Measurements from ENCODE around the gene SCAI. TPM values are rescaled to one million over a fixed set of nuclear protein-coding genes. Genes with fewer than 3 reads are reported as not detected.

Gene SCAI
- total RNA-seq, 1 donor from 2014 or later: 5.4 TPM

Other genes with a start within 250 kb of the SCAI start
- gene GOLGA1, start 202.4 kb downstream of the SCAI start, total RNA-seq: 22.3 to 25.0 TPM (median 24.0 TPM) in 3 replicates
- 31.8 to 39.8 TPM (median 35.3 TPM) in 3 replicates for gene PPP6C, start 46.3 kb upstream of the SCAI start, total RNA-seq
- 25.3 to 31.8 TPM (median 27.0 TPM) in 3 replicates for gene RABEPK, start 57.0 kb upstream of the SCAI start, total RNA-seq
- 176 to 369 TPM (median 362 TPM) in 3 replicates for gene HSPA5, start 97.8 kb upstream of the SCAI start, total RNA-seq
- gene GAPVD1, start 118.3 kb upstream of the SCAI start, total RNA-seq: 46.2 to 57.0 TPM (median 47.9 TPM) in 3 replicates

All from chondrocyte (in vitro differentiated cells).